Endothelial cell of umbilical vein (primary cell): ENCODE measurements around the gene CEP95. TPM values are rescaled to one million over a fixed set of nuclear protein-coding genes. Genes with fewer than 3 reads are reported as not detected.

Experiments
- BruUV-seq: library from RNA; stranded (reverse); fragments of 400-500 nt; replicated peaks from 2 replicates; lab custom pipeline; 2021; lab: Mats Ljungman, UMichigan
- CTCF ChIA-PET: fragments of 300-600, 350-600 bp; sonication (Branson Sonifier 250); formaldehyde crosslinking; loops from one replicate; lab custom pipeline; 2021; ENCODE audit warnings: antibody characterized with exemption, inconsistent platforms; lab: Charles Lee
- POLR2A ChIA-PET: fragments of 300-600, 350-600 bp; sonication (Branson Sonifier 250); formaldehyde crosslinking; loops from one replicate; lab custom pipeline; 2021; ENCODE audit warnings: antibody characterized with exemption, inconsistent platforms; lab: Charles Lee
- DNase-seq: peaks from one replicate; pipeline ENCODE4 v3.0.0-alpha.2; 2011; ENCODE audit warnings: low read depth, low spot score
- FAIRE-seq: peaks from 2 replicates; lab custom pipeline; 2011; peaks lifted over from hg19 to GRCh38; lab: Jason Lieb, UNC
- H2AFZ ChIP-seq: 2 replicates; pipeline ENCODE4 v1.6.0; 2012; ENCODE audit warnings: low read depth, low read length, control low read depth, inconsistent platforms
- H3K27ac ChIP-seq: 2 replicates; pipeline ENCODE4 v1.5.1; 2011; ENCODE audit warnings: low read depth, mild to moderate bottlenecking, control low read depth, low read length, moderate library complexity; ENCODE audit not compliant: insufficient read depth
- H3K27me3 ChIP-seq, 2 experiments: 2 replicates each; pipeline versions ENCODE4 v1.6.0 to v1.6.1; 2011; ENCODE audit warnings: low read length in 2 of 2, mixed read lengths in 1 of 2; ENCODE audit not compliant: control insufficient read depth in 2 of 2, insufficient read depth in 2 of 2
- H3K36me3 ChIP-seq, 2 experiments: 2 replicates in 1 of 2; 3 replicates in 1 of 2; pipeline ENCODE4 v1.5.1; 2011; ENCODE audit warnings: low read length in 2 of 2, mild to moderate bottlenecking in 1 of 2, moderate library complexity in 1 of 2; ENCODE audit not compliant: control insufficient read depth in 2 of 2, insufficient read depth in 2 of 2; ENCODE audit errors: extremely low read depth in 1 of 2
- H3K4me1 ChIP-seq: 3 replicates; pipeline ENCODE4 v1.5.1; 2011; ENCODE audit warnings: mild to moderate bottlenecking, low read length; ENCODE audit not compliant: control insufficient read depth, insufficient read depth; ENCODE audit errors: extremely low read depth
- H3K4me2 ChIP-seq: 2 replicates; pipeline ENCODE4 v1.6.1; 2011; ENCODE audit warnings: low read length, control low read depth, mixed read lengths; ENCODE audit not compliant: insufficient read depth
- H3K4me3 ChIP-seq, 3 experiments: fragments of 200-600 bp in 1 of 3; sonication (generic), shearing (Covaris generic) in 1 of 3; replicated peaks in 1 of 3; 2 replicates each; pipeline ENCODE4 v1.5.1; 2011 to 2016; ENCODE audit warnings: control low read depth in 3 of 3, low read length in 3 of 3, mild to moderate bottlenecking in 2 of 3, inconsistent platforms in 1 of 3, low read depth in 1 of 3, moderate library complexity in 1 of 3; ENCODE audit not compliant: insufficient read depth in 1 of 3
- H3K79me2 ChIP-seq: 2 replicates; pipeline ENCODE4 v1.6.0; 2012; ENCODE audit warnings: low read length, inconsistent platforms; ENCODE audit not compliant: control insufficient read depth, insufficient read depth
- H3K9ac ChIP-seq: replicated peaks from 2 replicates; pipeline ENCODE3; 2011; ENCODE audit warnings: low read length, control low read depth; ENCODE audit not compliant: insufficient read depth; ENCODE audit errors: extremely low read depth
- H3K9me1 ChIP-seq: replicated peaks from 3 replicates; pipeline ENCODE4 v1.6.0; 2011; ENCODE audit warnings: mild to moderate bottlenecking, low read length; ENCODE audit not compliant: control insufficient read depth, insufficient read depth; ENCODE audit errors: extremely low read depth
- H3K9me3 ChIP-seq: replicated peaks from 2 replicates; pipeline ENCODE4 v1.5.1; 2012; ENCODE audit warnings: low read length, inconsistent platforms; ENCODE audit not compliant: control insufficient read depth, insufficient read depth
- H4K20me1 ChIP-seq: replicated peaks from 2 replicates; pipeline ENCODE3; 2011; ENCODE audit warnings: mild to moderate bottlenecking, low read length; ENCODE audit not compliant: control insufficient read depth, insufficient read depth; ENCODE audit errors: extremely low read depth
- EZH2 ChIP-seq: IDR thresholded peaks from 2 replicates; pipeline ENCODE4 v1.6.1; 2012; ENCODE audit warnings: borderline replicate concordance, low read depth, mild to moderate bottlenecking, moderate library complexity, low read length, inconsistent platforms; ENCODE audit not compliant: severe bottlenecking
- FOS ChIP-seq: IDR thresholded peaks from 2 replicates; pipeline ENCODE4 v1.6.1; 2011; ENCODE audit warnings: mild to moderate bottlenecking, low read length, moderate library complexity, borderline replicate concordance; ENCODE audit not compliant: insufficient read depth
- GATA2 ChIP-seq: IDR thresholded peaks from 2 replicates; pipeline ENCODE4 v1.7.0; 2011; ENCODE audit warnings: low read depth, mild to moderate bottlenecking, moderate library complexity, mixed read lengths, low read length; ENCODE audit not compliant: insufficient read length, insufficient read depth
- JUN ChIP-seq: IDR thresholded peaks from 2 replicates; pipeline ENCODE4 v1.6.1; 2011; ENCODE audit warnings: borderline replicate concordance, low read depth; ENCODE audit not compliant: insufficient read length, insufficient read depth
- MAX ChIP-seq: IDR thresholded peaks from 2 replicates; pipeline ENCODE4 v1.6.1; 2011; ENCODE audit not compliant: insufficient read depth, insufficient read length
- MYC ChIP-seq: IDR thresholded peaks from one replicate; pipeline ENCODE4 v1.6.1; 2011; ENCODE audit warnings: mild to moderate bottlenecking, low read depth, low read length
- POLR2A ChIP-seq: IDR thresholded peaks from 2 replicates; pipeline ENCODE4 v1.6.1; 2012; ENCODE audit warnings: low read depth, mild to moderate bottlenecking, control low read depth, low read length
- POLR2AphosphoS5 ChIP-seq: IDR thresholded peaks from 2 replicates; pipeline ENCODE4 v1.6.1; 2012; ENCODE audit warnings: low read depth, mild to moderate bottlenecking, control low read depth, low read length, moderate library complexity; ENCODE audit not compliant: insufficient read depth
- dilution Hi-C: fragments of 300-500 bp; cut with MboI; formaldehyde crosslinking; loops from one replicate; pipeline ENCODE4 v1.15.0; 2019; ENCODE audit warnings: low sequenced_read_pairs; ENCODE audit not compliant: extremely low pct_ligation_motif_present
- intact Hi-C: fragments of 100-400 bp; cut with micrococcal nuclease; formaldehyde crosslinking; loops from one replicate; pipeline ENCODE4 v1.10.0; 2022
- polyA plus RNA-seq, 4 experiments: library from polyadenylated mRNA; depleted of rRNA in 3 of 4; stranded (reverse) in 3 of 4; unstranded in 1 of 4; fragments of >200 nt; gene quantifications; 2 replicates each; pipeline versions ENCODE4 v1.2.1 to v1.2.3, GENCODE V29; 2011 to 2012; ENCODE audit warnings: missing spikeins in 1 of 4
- total RNA-seq: library from RNA; stranded (reverse); gene quantifications from 2 replicates; pipeline ENCODE4 v1.2.3, GENCODE V29; 2021

Gene CEP95
- total and polyA plus RNA-seq, 2 donors (not counting 3 experiments of a cell fraction or from before 2014, with no cell fraction given) = 14.1 to 35.5 TPM

GRCh38 chr17:64529221-64529620 lies 22.4 kb downstream of the CEP95 start:
- FAIRE-seq = no peak
- intact Hi-C loops (no loop called here), dilution Hi-C loops (no loop called here)
- peaks cover 31 to 33% of the 10 kb centered on the region in 2 experiments for H3K36me3 ChIP-seq
- H3K4me1 ChIP-seq = no peaks in the 10 kb centered on the region
- H3K27ac ChIP-seq = no peak overlapping the region
- no peak overlapping the region for H3K4me3 ChIP-seq
- H2AFZ ChIP-seq = no peak overlapping the region
- no peak overlapping the region for H3K9ac ChIP-seq
- no peak for DNase-seq
- no peaks in the 10 kb centered on the region for H3K27me3 ChIP-seq
- ChIA-PET CTCF (interaction anchor here (1.1 kb wide), 1 partner anchor 23 kb away, joined by 4 read pairs; the partner anchor contains the start of genes CEP95 and DDX5), POLR2A (no interaction called here)
- no peaks in the 10 kb centered on the region for H3K9me1 ChIP-seq
- H4K20me1 ChIP-seq = no peaks in the 10 kb centered on the region
- no peak overlapping the region for H3K4me2 ChIP-seq
- BruUV-seq = no TSS peak
- no peaks in the 10 kb centered on the region for H3K9me3 ChIP-seq
- H3K79me2 ChIP-seq = no peaks in the 10 kb centered on the region
- no peak for TF ChIP-seq MYC
- no peak for TF ChIP-seq MAX
- TF ChIP-seq FOS = no peak
- TF ChIP-seq GATA2 = no peak
- TF ChIP-seq POLR2AphosphoS5 = no peak

DNA sequence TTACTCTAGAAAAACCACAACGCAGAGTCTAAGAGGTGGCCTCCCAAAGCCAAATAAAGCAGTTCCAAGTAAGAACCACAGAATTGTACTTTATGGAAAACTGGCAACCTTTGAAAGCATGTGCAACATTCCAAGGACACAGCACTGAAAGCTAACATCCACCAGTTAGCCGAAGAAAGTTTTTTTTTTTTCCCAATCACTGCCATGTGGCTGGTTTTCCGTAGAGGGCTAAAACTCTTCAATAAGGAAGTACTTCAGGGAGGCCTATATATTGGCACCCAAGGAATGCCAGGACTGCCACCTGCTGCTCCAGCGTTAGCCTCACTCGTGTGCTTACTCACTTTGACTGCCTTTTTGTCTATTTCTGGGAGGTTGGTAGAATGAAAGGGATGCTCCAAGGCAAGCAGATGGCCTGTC lies 25.2 kb downstream of the CEP95 start:
- Histone ChIP-seq H3K4me2 (no peak overlapping the region), H2AFZ (no peak overlapping the region), H4K20me1 (no peaks in the 10 kb centered on the region), H3K4me3 (no peak overlapping the region), H3K27me3 (no peaks in the 10 kb centered on the region), H3K9me3 (no peaks in the 10 kb centered on the region), H3K4me1 (no peaks in the 10 kb centered on the region), H3K36me3 (peaks cover 33 to 35% of the 10 kb centered on the region in 2 experiments), H3K9ac (no peak overlapping the region), H3K27ac (no peak overlapping the region), H3K79me2 (no peaks in the 10 kb centered on the region), H3K9me1 (no peaks in the 10 kb centered on the region)
- TF ChIP-seq EZH2 (no peak), JUN (no peak), MYC (no peak), POLR2A (peak; percentile 34), FOS (no peak), POLR2AphosphoS5 (peak; percentile 38), MAX (no peak)
- DNase-seq = no peak
- BruUV-seq = no TSS peak
- CTCF ChIA-PET = no interaction called here
- POLR2A ChIA-PET = no interaction called here
- dilution Hi-C loops = no loop called here
- intact Hi-C loops = no loop called here
- FAIRE-seq = no peak
